Measurements from ENCODE around the gene PROK1.

The PROK1 gene

GRCh38 chr1:110488161-110488560, 37.2 kb downstream of the PROK1 start:
- no peak for FAIRE-seq

GRCh38 chr1:110488867-110489266, 37.9 kb downstream of the PROK1 start:
- DNase-seq (ENCODE audit: low spot score), result no peak
- no peak for FAIRE-seq

More at GRCh38 chr1:110488161-110488560, 37.2 kb downstream of the PROK1 start:
- DNase-seq (ENCODE audit: low spot score), result no peak

- FAIRE-seq, result peak; percentile 67
These were observed 38.5 kb downstream of the PROK1 start for GRCh38 chr1:110489406-110489805.

GRCh38 chr1:110489973-110490542, 39.1 kb downstream of the PROK1 start:
- FAIRE-seq, result no peak
- no peak for DNase-seq (ENCODE audit: low spot score)

More at GRCh38 chr1:110489406-110489805, 38.5 kb downstream of the PROK1 start:
- DNase-seq (ENCODE audit: low spot score), result no peak

GRCh38 chr1:110490791-110491451, 40.0 kb downstream of the PROK1 start:
- FAIRE-seq (no peak), DNase-seq (ENCODE audit: low spot score) (no peak)

GRCh38 chr1:110492573-110492972, 41.6 kb downstream of the PROK1 start:
- FAIRE-seq (no peak), DNase-seq (ENCODE audit: low spot score) (no peak)

GRCh38 chr1:110493059-110493699, 42.2 kb downstream of the PROK1 start:
- no peak for FAIRE-seq
- no peak for DNase-seq (ENCODE audit: low spot score)

- FAIRE-seq (no peak), DNase-seq (ENCODE audit: low spot score) (no peak)
These were observed 43.1 kb downstream of the PROK1 start for GRCh38 chr1:110494036-110494435.

- DNase-seq (ENCODE audit: low spot score) (no peak), FAIRE-seq (no peak)
These were observed 43.8 kb downstream of the PROK1 start for GRCh38 chr1:110494522-110495406.

GRCh38 chr1:110495926-110496600, 45.1 kb downstream of the PROK1 start:
- FAIRE-seq, result no peak
- DNase-seq (ENCODE audit: low spot score), result peak; percentile 88

- FAIRE-seq (no peak), DNase-seq (ENCODE audit: low spot score) (no peak)
These were observed 47.3 kb downstream of the PROK1 start for GRCh38 chr1:110498270-110498669.

- no peak for FAIRE-seq
- no peak for DNase-seq (ENCODE audit: low spot score)
These were observed 50.7 kb downstream of the PROK1 start for GRCh38 chr1:110501488-110502132.

GRCh38 chr1:110502402-110503151, 51.6 kb downstream of the PROK1 start:
- no peak for DNase-seq (ENCODE audit: low spot score)
- FAIRE-seq, result no peak

- no peak for DNase-seq (ENCODE audit: low spot score)
- FAIRE-seq, result no peak
These were observed 52.5 kb downstream of the PROK1 start for GRCh38 chr1:110503471-110503870.

- FAIRE-seq (no peak), DNase-seq (ENCODE audit: low spot score) (no peak)
These were observed 53.3 kb downstream of the PROK1 start for GRCh38 chr1:110504226-110504625.

GRCh38 chr1:110505596-110505995, 54.6 kb downstream of the PROK1 start:
- DNase-seq (ENCODE audit: low spot score) (no peak), FAIRE-seq (no peak)

- FAIRE-seq (no peak), DNase-seq (ENCODE audit: low spot score) (no peak)
These were observed 55.6 kb downstream of the PROK1 start for GRCh38 chr1:110506541-110506940.
